GM12873 (cell line): Measurements from ENCODE around the gene ZNF480.

ENCODE experiments used
- TF ChIP-seq, protein P1 (sequence below): IDR thresholded peaks from 2 replicates; pipeline ENCODE4 v1.5.1; 2012; ENCODE audit warnings: low read depth, mild to moderate bottlenecking, moderate library complexity, low read length, control low read depth; ENCODE audit not compliant: insufficient read depth; ENCODE audit errors: missing control alignments

ZNF480 gene

DNA sequence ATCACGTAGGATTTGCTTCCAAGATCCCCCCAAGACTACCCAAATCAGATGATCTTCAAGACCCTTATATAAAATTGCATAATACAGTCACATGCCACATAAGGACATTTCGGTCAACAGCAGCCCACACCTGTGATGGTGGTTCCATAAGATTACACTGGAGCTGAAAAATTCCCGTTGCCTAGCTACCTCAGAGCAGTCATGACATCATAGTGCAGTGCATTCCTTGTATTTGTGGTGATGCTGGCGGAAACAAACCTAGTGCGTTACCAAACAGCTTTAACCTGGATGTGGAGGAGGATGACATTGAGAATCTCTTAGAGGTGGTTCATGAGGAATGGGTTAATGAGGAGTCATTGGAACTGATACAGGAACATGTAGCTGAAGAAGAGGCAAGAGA lies 22.8 kb upstream of the ZNF480 start:
- TF ChIP-seq, protein P1, sequence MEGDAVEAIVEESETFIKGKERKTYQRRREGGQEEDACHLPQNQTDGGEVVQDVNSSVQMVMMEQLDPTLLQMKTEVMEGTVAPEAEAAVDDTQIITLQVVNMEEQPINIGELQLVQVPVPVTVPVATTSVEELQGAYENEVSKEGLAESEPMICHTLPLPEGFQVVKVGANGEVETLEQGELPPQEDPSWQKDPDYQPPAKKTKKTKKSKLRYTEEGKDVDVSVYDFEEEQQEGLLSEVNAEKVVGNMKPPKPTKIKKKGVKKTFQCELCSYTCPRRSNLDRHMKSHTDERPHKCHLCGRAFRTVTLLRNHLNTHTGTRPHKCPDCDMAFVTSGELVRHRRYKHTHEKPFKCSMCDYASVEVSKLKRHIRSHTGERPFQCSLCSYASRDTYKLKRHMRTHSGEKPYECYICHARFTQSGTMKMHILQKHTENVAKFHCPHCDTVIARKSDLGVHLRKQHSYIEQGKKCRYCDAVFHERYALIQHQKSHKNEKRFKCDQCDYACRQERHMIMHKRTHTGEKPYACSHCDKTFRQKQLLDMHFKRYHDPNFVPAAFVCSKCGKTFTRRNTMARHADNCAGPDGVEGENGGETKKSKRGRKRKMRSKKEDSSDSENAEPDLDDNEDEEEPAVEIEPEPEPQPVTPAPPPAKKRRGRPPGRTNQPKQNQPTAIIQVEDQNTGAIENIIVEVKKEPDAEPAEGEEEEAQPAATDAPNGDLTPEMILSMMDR: no peak

GRCh38 chr19:52275988-52276387 lies 21.0 kb upstream of the ZNF480 start:
- TF ChIP-seq, protein P1: no peak

DNA sequence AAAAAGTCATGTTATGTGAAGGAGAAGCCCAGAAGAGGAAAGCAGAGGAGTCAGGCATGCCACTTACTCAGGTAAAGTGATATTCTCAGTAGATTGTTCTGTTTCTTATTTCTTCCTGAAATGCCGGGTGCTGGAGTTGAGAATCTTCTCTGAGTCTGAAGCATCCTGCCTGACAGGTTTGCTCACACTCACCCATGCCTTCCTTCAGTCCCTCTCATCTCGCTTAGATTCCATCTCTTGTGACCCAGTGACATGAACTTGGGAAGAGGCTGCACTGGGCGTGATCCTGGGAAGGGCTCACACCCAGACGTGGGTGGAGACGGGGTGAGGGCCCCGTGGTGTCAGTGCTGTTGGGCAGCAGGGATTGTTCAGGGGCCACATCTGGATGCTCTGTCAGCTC lies 19.5 kb upstream of the ZNF480 start:
- TF ChIP-seq, protein P1: no peak

- TF ChIP-seq, protein P1: no peak
These were observed 10.7 kb upstream of the ZNF480 start for GRCh38 chr19:52286256-52286655.

DNA sequence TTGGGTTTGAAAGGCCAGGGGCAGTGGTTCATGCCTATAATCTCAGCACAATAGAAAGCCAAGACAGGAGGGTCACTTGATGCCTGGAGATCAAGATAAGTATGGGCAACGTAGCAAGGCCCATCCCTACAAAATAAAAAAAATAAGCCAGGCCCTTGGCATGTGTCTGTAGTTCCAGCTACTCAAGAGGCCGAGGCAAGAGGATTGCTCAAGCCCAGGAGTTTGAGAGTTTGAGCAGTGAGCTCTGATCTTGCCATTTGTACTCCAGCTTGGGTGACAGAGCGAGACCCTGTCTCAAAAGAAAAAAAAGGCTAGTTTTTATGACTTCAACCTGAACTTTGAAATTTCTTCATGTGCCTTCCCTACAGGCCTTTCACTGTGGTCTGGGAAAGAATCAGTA lies 5.2 kb upstream of the ZNF480 start:
- TF ChIP-seq, protein P1: no peak

GRCh38 chr19:52296400-52296772 lies 583 bp upstream of the ZNF480 start:
- TF ChIP-seq, protein P1: no peak

- TF ChIP-seq, protein P1: no peak
These were observed 814 bp downstream of the ZNF480 start for GRCh38 chr19:52297601-52298364.
